ENCODE results near the gene RASD2. TPM values are rescaled to one million over a fixed set of nuclear protein-coding genes. Genes with fewer than 3 reads are reported as not detected.

RASD2 gene
- total RNA-seq, 1 experiment from 2014 or later: 2.4 TPM

- Histone ChIP-seq H4K20me1 (ENCODE audit: insufficient read depth) (no peaks in the 10 kb centered on the region), H3K4me2 (ENCODE audit: low read length) (peak overlapping the region; percentile 91; the same call in 1 of the 2 replicates), H3K27ac (ENCODE audit: low read depth, low read length) (no peak overlapping the region), H2AFZ (ENCODE audit: low read depth, low read length, poor library complexity, severe bottlenecking) (no peak overlapping the region), H3K9ac (ENCODE audit: low read length) (no peak overlapping the region), H3K4me3 (replicated peaks in 1 of 2; ENCODE audit: low read depth in 1 of 2, low read length in 2 of 2) (no peak overlapping the region), H3K4me1 (ENCODE audit: control insufficient read depth in 1 of 2, insufficient read depth in 2 of 2, low read length in 2 of 2) (peaks cover 27 to 42% of the 10 kb centered on the region in 2 experiments), H3K79me2 (ENCODE audit: insufficient read depth, low read length) (no peaks in the 10 kb centered on the region), H3K9me2 (ENCODE audit: insufficient read depth) (no peaks in the 10 kb centered on the region), H3K36me3 (ENCODE audit: control insufficient read depth in 1 of 2, insufficient read depth in 2 of 2, low read length in 2 of 2) (no peaks in the 10 kb centered on the region), H3K27me3 (ENCODE audit: insufficient read depth, low read length) (no peaks in the 10 kb centered on the region), H3K9me3 (ENCODE audit: control insufficient read depth in 1 of 2, insufficient read depth in 1 of 2, low read depth in 1 of 2, low read length in 2 of 2) (peaks cover 0 to 6% of the 10 kb centered on the region in 2 experiments; a peak in 1 of 4 replicates)
- intact Hi-C loops (cut with micrococcal nuclease): no loop called here
- POLR2A ChIA-PET: interaction anchor here (1.0 kb wide), 1 partner anchor 200 kb away, joined by 3 read pairs; no protein-coding TSS in a partner anchor
- no TSS peak for BruUV-seq (replicated peaks)
- DNase-seq (ENCODE audit: low read depth, low spot score) (no peak), ATAC-seq (no peak)
- CTCF ChIA-PET: no interaction called here
- TF ChIP-seq, protein P1, sequence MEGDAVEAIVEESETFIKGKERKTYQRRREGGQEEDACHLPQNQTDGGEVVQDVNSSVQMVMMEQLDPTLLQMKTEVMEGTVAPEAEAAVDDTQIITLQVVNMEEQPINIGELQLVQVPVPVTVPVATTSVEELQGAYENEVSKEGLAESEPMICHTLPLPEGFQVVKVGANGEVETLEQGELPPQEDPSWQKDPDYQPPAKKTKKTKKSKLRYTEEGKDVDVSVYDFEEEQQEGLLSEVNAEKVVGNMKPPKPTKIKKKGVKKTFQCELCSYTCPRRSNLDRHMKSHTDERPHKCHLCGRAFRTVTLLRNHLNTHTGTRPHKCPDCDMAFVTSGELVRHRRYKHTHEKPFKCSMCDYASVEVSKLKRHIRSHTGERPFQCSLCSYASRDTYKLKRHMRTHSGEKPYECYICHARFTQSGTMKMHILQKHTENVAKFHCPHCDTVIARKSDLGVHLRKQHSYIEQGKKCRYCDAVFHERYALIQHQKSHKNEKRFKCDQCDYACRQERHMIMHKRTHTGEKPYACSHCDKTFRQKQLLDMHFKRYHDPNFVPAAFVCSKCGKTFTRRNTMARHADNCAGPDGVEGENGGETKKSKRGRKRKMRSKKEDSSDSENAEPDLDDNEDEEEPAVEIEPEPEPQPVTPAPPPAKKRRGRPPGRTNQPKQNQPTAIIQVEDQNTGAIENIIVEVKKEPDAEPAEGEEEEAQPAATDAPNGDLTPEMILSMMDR (IDR thresholded peaks at IDR 0.05 in 2 of 3, conservative IDR thresholded peaks at IDR 0.05 in 1 of 3; ENCODE audit: borderline replicate concordance in 1 of 3, insufficient read depth in 1 of 3, low read depth in 2 of 3, low read length in 2 of 3): no peak
- TF ChIP-seq YY1 (IDR thresholded peaks at IDR 0.05; ENCODE audit: extremely low read depth, insufficient replicate concordance, low read depth, low read length) (no peak), ELF1 (IDR thresholded peaks at IDR 0.05; ENCODE audit: borderline replicate concordance, low read depth) (no peak), ATF3 (IDR thresholded peaks at IDR 0.05) (no peak), SIN3A (IDR thresholded peaks at IDR 0.05; ENCODE audit: low read depth) (no peak), CBX3 (IDR thresholded peaks at IDR 0.05; ENCODE audit: low read depth) (no peak), FOSL1 (IDR thresholded peaks at IDR 0.05; ENCODE audit: low read depth) (no peak), EGR1 (IDR thresholded peaks at IDR 0.05; ENCODE audit: low read depth) (no peak)
- RAD21 ChIA-PET (ENCODE audit: low non-redundant PET in 1 of 2, low total read pairs in 2 of 2, uncharacterized antibody in 2 of 2, unreplicated experiment in 2 of 2): no interaction called here
Measured at GRCh38 chr22:35560824-35561223, 20.2 kb downstream of the RASD2 start.

Measured in HCT116 (cell line).